ENCODE results near the gene KLHL35. TPM values are rescaled to one million over a fixed set of nuclear protein-coding genes. Genes with fewer than 3 reads are reported as not detected.

The KLHL35 gene
- total and polyA plus RNA-seq, 2 of the 4 experiments (the other 2 are of a cell fraction): 1.6 to 3.3 TPM

DNA sequence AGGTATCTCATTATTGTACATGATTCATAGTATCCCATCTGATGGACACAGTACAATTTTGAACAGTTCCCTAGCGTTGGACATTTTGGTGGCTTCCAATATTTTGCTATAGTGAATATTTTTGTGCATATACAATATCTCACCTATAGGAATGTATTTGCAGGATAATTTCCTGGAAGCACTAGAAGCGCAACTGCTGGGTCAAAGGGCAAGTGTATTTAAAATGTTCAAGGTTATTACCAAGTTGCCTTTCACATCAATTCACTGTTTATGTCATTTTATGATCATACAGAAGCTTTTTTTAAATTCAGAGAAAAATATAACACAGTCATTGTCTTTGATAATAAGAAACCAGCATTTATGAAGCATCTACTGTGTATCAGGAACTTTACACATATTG, 52.8 kb downstream of the KLHL35 start:
- H4K20me1 ChIP-seq (ENCODE audit: insufficient read depth, low read length): peaks cover 5% of the 10 kb centered on the region; the same call in 1 of the 2 replicates
- in situ Hi-C loops (cut with MboI; ENCODE audit: low sequenced_read_pairs) (loop anchor here (5.0 kb wide), 2 partner anchors 53 to 103 kb away; no protein-coding TSS in a partner anchor), intact Hi-C loops (cut with micrococcal nuclease) (no loop called here), dilution Hi-C loops (cut with HindIII; ENCODE audit: low sequenced_read_pairs, unreplicated experiment) (no loop called here)
- H2AK5ac ChIP-seq (ENCODE audit: low read depth, low read length): no peak overlapping the region
- CTCF ChIA-PET: interaction anchor here (0.7 to 2.8 kb wide), 2 partner anchors 100 to 152 kb away, joined by 8 to 15 read pairs; no protein-coding TSS in a partner anchor
- H3K79me1 ChIP-seq (ENCODE audit: low read depth in 1 of 2, low read length in 2 of 2): no peaks in the 10 kb centered on the region
- no peak overlapping the region for H3K14ac ChIP-seq (replicated peaks; ENCODE audit: low read depth, low read length)
- POLR2A ChIA-PET (ENCODE audit: unreplicated experiment): no interaction called here
- no peaks in the 10 kb centered on the region; the same call in 1 of the 2 replicates for H3K4me1 ChIP-seq (ENCODE audit: control insufficient read depth, insufficient read depth, low read length)
- H3K18ac ChIP-seq (ENCODE audit: low read depth, low read length): no peak overlapping the region
- no peak overlapping the region for H4K91ac ChIP-seq (ENCODE audit: insufficient read depth, low read depth, low read length)
- no peak overlapping the region for H4K5ac ChIP-seq (ENCODE audit: low read depth, low read length)
- no TSS peak for BruUV-seq (replicated peaks)
- H3K4ac ChIP-seq (ENCODE audit: low read depth, low read length): no peak overlapping the region
- no peaks in the 10 kb centered on the region for H3K36me3 ChIP-seq (ENCODE audit: control insufficient read depth, insufficient read depth, low read length)
- no peak overlapping the region for H2AFZ ChIP-seq (replicated peaks; ENCODE audit: low read length, poor library complexity)
- no peak overlapping the region for H3K4me3 ChIP-seq (ENCODE audit: insufficient read depth, low read depth, low read length)
- TF ChIP-seq, protein P1, sequence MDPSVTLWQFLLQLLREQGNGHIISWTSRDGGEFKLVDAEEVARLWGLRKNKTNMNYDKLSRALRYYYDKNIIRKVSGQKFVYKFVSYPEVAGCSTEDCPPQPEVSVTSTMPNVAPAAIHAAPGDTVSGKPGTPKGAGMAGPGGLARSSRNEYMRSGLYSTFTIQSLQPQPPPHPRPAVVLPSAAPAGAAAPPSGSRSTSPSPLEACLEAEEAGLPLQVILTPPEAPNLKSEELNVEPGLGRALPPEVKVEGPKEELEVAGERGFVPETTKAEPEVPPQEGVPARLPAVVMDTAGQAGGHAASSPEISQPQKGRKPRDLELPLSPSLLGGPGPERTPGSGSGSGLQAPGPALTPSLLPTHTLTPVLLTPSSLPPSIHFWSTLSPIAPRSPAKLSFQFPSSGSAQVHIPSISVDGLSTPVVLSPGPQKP (IDR thresholded peaks at IDR 0.05; ENCODE audit: borderline replicate concordance, low read depth, low read length): no peak
- TF ChIP-seq SMC3 (IDR thresholded peaks at IDR 0.05; ENCODE audit: low read depth, low read length) (no peak), BHLHE40 (IDR thresholded peaks at IDR 0.05; ENCODE audit: low read depth, low read length) (no peak), POLR2A (IDR thresholded peaks at IDR 0.05; ENCODE audit: low read depth, low read length) (no peak), RCOR1 (IDR thresholded peaks at IDR 0.05; ENCODE audit: insufficient replicate concordance, low read length) (no peak), MXI1 (IDR thresholded peaks at IDR 0.05; ENCODE audit: borderline replicate concordance, low read depth, low read length) (no peak), MAFK (IDR thresholded peaks at IDR 0.05; ENCODE audit: low read depth, low read length) (no peak), CHD1 (IDR thresholded peaks at IDR 0.05; ENCODE audit: low read depth, low read length) (no peak), NFE2L2 (IDR thresholded peaks at IDR 0.05; ENCODE audit: low read depth, low read length) (no peak), CEBPB (IDR thresholded peaks at IDR 0.05; ENCODE audit: low read depth, low read length) (no peak), RAD21 (IDR thresholded peaks at IDR 0.05; ENCODE audit: low read length) (no peak), RFX5 (IDR thresholded peaks at IDR 0.05; ENCODE audit: low read depth, low read length) (no peak), MAZ (IDR thresholded peaks at IDR 0.05; ENCODE audit: borderline replicate concordance, low read depth, low read length) (no peak), FOS (IDR thresholded peaks at IDR 0.05; ENCODE audit: low read depth, low read length) (no peak)
- TF ChIP-seq, protein P2, sequence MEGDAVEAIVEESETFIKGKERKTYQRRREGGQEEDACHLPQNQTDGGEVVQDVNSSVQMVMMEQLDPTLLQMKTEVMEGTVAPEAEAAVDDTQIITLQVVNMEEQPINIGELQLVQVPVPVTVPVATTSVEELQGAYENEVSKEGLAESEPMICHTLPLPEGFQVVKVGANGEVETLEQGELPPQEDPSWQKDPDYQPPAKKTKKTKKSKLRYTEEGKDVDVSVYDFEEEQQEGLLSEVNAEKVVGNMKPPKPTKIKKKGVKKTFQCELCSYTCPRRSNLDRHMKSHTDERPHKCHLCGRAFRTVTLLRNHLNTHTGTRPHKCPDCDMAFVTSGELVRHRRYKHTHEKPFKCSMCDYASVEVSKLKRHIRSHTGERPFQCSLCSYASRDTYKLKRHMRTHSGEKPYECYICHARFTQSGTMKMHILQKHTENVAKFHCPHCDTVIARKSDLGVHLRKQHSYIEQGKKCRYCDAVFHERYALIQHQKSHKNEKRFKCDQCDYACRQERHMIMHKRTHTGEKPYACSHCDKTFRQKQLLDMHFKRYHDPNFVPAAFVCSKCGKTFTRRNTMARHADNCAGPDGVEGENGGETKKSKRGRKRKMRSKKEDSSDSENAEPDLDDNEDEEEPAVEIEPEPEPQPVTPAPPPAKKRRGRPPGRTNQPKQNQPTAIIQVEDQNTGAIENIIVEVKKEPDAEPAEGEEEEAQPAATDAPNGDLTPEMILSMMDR (conservative IDR thresholded peaks at IDR 0.05; ENCODE audit: low read depth, low read length): no peak
- TF ChIP-seq, protein P3, sequence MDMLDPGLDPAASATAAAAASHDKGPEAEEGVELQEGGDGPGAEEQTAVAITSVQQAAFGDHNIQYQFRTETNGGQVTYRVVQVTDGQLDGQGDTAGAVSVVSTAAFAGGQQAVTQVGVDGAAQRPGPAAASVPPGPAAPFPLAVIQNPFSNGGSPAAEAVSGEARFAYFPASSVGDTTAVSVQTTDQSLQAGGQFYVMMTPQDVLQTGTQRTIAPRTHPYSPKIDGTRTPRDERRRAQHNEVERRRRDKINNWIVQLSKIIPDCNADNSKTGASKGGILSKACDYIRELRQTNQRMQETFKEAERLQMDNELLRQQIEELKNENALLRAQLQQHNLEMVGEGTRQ (IDR thresholded peaks at IDR 0.05; ENCODE audit: low read depth, low read length): no peak
- no CpG with 5 or more reads among the region's 2 CpGs for WGBS, 2 experiments (ENCODE audit: extremely low coverage in 2 of 2, insufficient read length in 1 of 2)
- no peaks in the 10 kb centered on the region for H3K9me3 ChIP-seq (ENCODE audit: control insufficient read depth, insufficient read depth, low read length)
- no peak overlapping the region for H3K27ac ChIP-seq (ENCODE audit: insufficient read depth, low read length)
- no peak overlapping the region for H3K56ac ChIP-seq (ENCODE audit: extremely low read depth, insufficient read depth, low read length)
- H2BK120ac ChIP-seq (ENCODE audit: low read depth, low read length): no peak overlapping the region
- H2BK20ac ChIP-seq (ENCODE audit: low read depth, low read length): no peak overlapping the region
- H2BK5ac ChIP-seq (ENCODE audit: low read depth, low read length, poor library complexity, severe bottlenecking): no peak overlapping the region
- no peak overlapping the region for H4K8ac ChIP-seq (ENCODE audit: low read depth in 2 of 2, low read length in 2 of 2)
- no peak overlapping the region for H2BK15ac ChIP-seq (ENCODE audit: low read depth, low read length)
- no peaks in the 10 kb centered on the region for H3K9me1 ChIP-seq (ENCODE audit: insufficient read depth, low read length)
- H3K4me2 ChIP-seq (ENCODE audit: low read depth, low read length): no peak overlapping the region
- ATAC-seq (ENCODE audit: low read depth) (no peak), DNase-seq (no peak)
- no peak overlapping the region for H3K23ac ChIP-seq (ENCODE audit: low read depth, low read length)
- H3K27me3 ChIP-seq (ENCODE audit: control insufficient read depth, insufficient read depth, low read length): no peaks in the 10 kb centered on the region; the same call in 1 of the 2 replicates
- H3K9ac ChIP-seq (ENCODE audit: low read depth, low read length): no peak overlapping the region
- H2AK9ac ChIP-seq (replicated peaks; ENCODE audit: low read depth, low read length, poor library complexity): no peak overlapping the region

Measured in IMR-90 (cell line).